ENCODE measurements around the gene TMCC2. TPM values are rescaled to one million over a fixed set of nuclear protein-coding genes. Genes with fewer than 3 reads are reported as not detected.

TMCC2 gene
- total and polyA plus RNA-seq, 3 donors from 2014 or later: 8.5 to 14.7 (median 12.1) TPM

DNA sequence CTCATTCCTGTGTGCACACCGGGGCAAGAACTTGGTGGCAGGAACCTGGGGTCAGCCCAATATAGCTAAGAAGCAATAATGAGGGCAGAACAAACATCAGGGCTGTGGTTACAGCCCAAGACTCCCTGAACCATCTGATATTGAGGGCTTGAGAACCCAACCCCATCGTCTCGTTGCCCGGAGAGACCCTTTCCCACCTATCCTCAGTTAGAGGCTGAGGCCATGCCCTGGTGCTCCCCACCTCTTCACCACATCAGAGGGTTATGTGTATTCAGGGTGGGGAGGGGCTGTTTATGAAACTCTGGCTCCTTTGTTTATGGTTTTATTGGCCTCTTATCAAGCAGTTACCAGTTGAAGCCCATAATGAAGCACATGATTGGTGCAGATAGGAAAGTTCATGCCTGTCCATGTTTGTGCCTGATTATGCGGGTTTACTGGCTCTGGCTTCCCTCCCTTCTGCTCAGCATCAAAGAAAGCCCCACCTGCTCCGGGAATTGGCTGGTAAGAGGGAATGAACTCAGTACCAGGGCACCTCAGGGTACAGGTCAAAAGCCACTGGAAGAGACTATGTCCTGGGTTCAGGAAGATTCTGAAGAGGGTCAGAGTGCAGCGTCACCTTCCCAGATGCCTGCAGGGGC lies 79.3 kb downstream of the TMCC2 start:
- 87 to 91% methylated on average over 7 of the region's 7 CpGs for WGBS, 2 donors
- peaks cover 2% of the 10 kb centered on the region for H3K4me1 ChIP-seq
- intact Hi-C loops (cut with DNase I; ENCODE audit: low total_unique reads): no loop called here
- no peak overlapping the region for H3K4me3 ChIP-seq
- no peaks in the 10 kb centered on the region for H3K36me3 ChIP-seq (ENCODE audit: low read depth, missing control alignments)
- TF ChIP-seq, protein P1, sequence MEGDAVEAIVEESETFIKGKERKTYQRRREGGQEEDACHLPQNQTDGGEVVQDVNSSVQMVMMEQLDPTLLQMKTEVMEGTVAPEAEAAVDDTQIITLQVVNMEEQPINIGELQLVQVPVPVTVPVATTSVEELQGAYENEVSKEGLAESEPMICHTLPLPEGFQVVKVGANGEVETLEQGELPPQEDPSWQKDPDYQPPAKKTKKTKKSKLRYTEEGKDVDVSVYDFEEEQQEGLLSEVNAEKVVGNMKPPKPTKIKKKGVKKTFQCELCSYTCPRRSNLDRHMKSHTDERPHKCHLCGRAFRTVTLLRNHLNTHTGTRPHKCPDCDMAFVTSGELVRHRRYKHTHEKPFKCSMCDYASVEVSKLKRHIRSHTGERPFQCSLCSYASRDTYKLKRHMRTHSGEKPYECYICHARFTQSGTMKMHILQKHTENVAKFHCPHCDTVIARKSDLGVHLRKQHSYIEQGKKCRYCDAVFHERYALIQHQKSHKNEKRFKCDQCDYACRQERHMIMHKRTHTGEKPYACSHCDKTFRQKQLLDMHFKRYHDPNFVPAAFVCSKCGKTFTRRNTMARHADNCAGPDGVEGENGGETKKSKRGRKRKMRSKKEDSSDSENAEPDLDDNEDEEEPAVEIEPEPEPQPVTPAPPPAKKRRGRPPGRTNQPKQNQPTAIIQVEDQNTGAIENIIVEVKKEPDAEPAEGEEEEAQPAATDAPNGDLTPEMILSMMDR (IDR thresholded peaks at IDR 0.05): no peak
- TF ChIP-seq POLR2A (IDR thresholded peaks at IDR 0.05): no peak
- no peaks in the 10 kb centered on the region for H3K27me3 ChIP-seq
- H3K9me3 ChIP-seq: no peaks in the 10 kb centered on the region
- no peak for DNase-seq
- no peak overlapping the region for H3K27ac ChIP-seq

DNA sequence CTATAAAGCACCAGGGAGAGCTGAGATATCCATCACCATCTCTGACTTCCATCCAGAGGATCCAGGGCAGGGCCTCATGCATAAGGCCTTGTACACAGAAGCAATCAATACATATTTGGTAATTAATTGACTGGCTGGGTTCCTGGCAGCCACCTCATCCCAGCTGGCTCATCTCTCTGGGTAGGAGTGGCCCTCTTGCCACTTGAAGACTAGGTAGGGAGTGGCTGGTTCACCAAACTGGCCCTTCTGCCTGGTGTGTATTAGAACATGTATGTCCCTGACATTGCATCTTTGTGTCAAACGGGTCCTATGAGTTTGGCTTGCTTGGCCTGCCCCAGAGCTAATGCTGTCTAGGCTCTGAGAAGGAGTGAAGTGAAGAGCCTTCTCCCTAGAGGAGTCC lies 82.0 kb downstream of the TMCC2 start:
- Histone ChIP-seq H3K36me3 (ENCODE audit: low read depth, missing control alignments) (no peaks in the 10 kb centered on the region), H3K27me3 (no peaks in the 10 kb centered on the region), H3K4me1 (peaks cover 13% of the 10 kb centered on the region), H3K27ac (no peak overlapping the region), H3K9me3 (no peaks in the 10 kb centered on the region), H3K4me3 (no peak overlapping the region)
- no peak for DNase-seq
- WGBS, 2 donors: 40 to 71% methylated on average over 1 of the region's 1 CpG
- TF ChIP-seq POLR2A (IDR thresholded peaks at IDR 0.05): no peak
- TF ChIP-seq, protein P1 (IDR thresholded peaks at IDR 0.05): no peak
- intact Hi-C loops (cut with DNase I; ENCODE audit: low total_unique reads): no loop called here

DNA sequence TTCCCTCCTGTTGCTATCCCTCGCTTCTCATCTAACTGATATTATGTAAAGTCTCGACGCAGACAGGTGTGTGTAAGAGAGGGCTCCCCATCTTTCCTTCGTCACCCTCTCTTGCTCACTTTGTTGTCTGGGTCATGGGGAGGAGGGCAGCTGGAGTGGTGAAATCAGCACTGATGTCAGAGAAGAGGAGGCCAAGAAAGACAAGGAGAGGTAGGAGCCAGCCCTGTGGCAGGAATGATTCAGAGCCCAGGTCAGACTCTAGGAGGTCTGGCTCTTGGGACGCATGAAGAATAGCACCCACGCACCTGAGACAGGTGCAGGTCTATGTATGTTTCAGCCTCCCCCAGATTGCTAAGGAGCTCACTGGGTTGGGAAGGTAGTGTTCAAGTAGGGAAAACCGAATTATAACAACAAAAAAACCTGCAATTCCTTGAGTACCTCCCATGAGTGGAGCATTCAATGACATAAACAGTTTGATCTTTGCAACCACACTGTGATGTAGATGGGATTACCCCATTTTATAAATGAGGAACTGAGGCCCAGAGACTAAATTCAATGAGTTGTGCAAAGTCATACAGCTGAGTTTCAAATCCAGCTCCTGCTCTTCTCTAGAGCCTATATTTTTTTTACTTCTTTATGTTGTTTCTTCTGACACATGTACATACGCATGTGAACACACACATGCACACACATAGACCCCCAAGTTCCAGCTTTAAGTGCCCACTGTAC lies 83.4 kb downstream of the TMCC2 start:
- Histone ChIP-seq H3K4me1 (peaks cover 15% of the 10 kb centered on the region), H3K36me3 (ENCODE audit: low read depth, missing control alignments) (no peaks in the 10 kb centered on the region), H3K27ac (no peak overlapping the region), H3K9me3 (no peaks in the 10 kb centered on the region), H3K27me3 (no peaks in the 10 kb centered on the region), H3K4me3 (no peak overlapping the region)
- intact Hi-C loops (cut with DNase I; ENCODE audit: low total_unique reads): no loop called here
- DNase-seq: no peak
- TF ChIP-seq, protein P1 (IDR thresholded peaks at IDR 0.05): no peak
- TF ChIP-seq POLR2A (IDR thresholded peaks at IDR 0.05): no peak
- 94% methylated on average over 8 of the region's 8 CpGs for WGBS, 2 donors

DNA sequence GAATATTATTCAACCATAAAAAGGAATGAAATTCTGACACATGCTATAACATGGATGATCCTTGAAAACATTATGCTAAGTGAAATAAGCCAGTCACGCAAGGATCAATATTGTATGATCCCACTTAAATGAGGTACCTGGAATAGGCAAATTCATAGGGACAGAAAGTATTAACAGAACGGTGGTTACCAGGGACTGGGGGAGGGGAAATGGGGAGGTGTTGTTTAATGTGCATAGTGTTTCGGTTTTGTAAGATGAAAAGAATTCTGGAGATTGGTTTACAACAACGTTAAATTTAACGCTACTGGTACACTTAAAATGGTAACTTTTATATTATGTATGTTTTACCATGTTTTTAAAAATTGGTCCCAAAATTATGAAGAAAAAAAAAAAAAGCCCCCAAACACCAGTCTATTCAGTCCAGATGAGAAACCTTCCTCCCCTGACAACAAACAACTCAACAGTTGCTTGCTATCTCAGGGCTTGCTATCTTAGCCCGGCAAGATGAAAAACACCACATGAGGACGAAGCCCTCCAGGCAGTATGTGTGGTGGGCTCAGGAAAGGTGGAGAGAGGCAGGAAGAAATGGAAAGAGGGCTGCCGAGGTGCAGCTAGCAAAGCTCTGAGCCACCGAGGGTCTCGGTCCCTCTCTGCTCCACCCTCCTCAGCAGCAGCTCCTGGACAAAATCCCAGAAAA lies 85.3 kb downstream of the TMCC2 start:
- Histone ChIP-seq H3K4me3 (no peak overlapping the region), H3K27ac (peak overlapping the region; percentile 36 to 64), H3K36me3 (ENCODE audit: low read depth, missing control alignments) (no peaks in the 10 kb centered on the region), H3K9me3 (no peaks in the 10 kb centered on the region), H3K4me1 (peaks cover 28% of the 10 kb centered on the region), H3K27me3 (no peaks in the 10 kb centered on the region)
- 51 to 71% methylated on average over 10 of the region's 10 CpGs for WGBS, 2 donors
- intact Hi-C loops (cut with DNase I; ENCODE audit: low total_unique reads): no loop called here
- no peak for DNase-seq
- TF ChIP-seq, protein P1 (IDR thresholded peaks at IDR 0.05): no peak
- TF ChIP-seq POLR2A (IDR thresholded peaks at IDR 0.05): no peak

All from testis (tissue), 3 donors.